Measurements from ENCODE around the gene USP17L17. TPM values are rescaled to one million over a fixed set of nuclear protein-coding genes. Genes with fewer than 3 reads are reported as not detected.
"Not testable (repeated sequence)": the region's sequence is repeated elsewhere in the genome, so short reads cannot be mapped to it uniquely, and the experiment has no call there.

USP17L17 gene
- total RNA-seq, 1 donor from 2014 or later: not detected

DNA sequence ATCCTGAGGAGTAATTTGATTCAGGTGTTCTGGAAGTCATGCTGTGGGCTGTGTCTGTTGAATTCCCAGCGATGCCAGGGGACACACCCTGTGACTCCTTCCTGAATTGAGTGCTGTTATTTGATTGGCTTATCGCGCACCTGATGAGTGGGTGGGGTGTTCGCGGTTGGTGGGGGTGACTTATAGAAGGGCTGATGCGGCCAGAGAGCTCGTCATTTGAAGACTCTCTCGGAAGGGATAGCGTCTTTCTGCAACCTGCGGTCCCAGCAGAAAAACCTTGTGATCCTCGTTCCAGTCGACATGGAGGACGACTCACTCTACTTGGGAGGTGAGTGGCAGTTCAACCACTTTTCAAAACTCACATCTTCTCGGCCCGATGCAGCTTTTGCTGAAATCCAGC is 23.6 kb downstream of the USP17L17 start, which contains the start of gene USP17L22:
Gene USP17L22 (plus strand): TSS at position 301 of the 400 bp plus-strand sequence. CDS start 0 bp downstream, at position 301.
- H3K4me3 Mint-ChIP-seq; H3K27me3 Mint-ChIP-seq (ENCODE audit: insufficient read depth); H3K27ac Mint-ChIP-seq; intact Hi-C loops (cut with micrococcal nuclease); H3K36me3 Mint-ChIP-seq (ENCODE audit: low read depth); DNase-seq (ENCODE audit: low spot score); H3K4me1 Mint-ChIP-seq (ENCODE audit: low read depth); H3K9me3 Mint-ChIP-seq: not testable (repeated sequence)

DNA sequence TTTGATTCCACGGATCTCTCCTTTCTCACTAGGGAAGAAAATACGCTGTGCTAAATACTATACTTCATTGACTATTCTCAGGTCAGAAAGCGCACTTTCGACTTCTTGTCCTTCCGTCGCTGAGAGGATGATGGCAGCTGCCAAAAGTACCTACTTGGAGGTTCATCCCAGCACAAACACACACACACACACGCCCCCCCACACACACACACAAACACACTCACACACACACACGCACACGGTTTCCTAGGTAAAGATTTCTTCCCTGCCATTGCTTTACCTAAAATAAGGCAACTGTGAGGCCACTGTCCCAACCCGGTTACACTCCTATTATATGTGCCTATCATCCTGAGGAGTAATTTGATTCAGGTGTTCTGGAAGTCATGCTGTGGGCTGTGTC is 28.0 kb downstream of the USP17L17 start:
- intact Hi-C loops (cut with micrococcal nuclease); H3K4me1 Mint-ChIP-seq (ENCODE audit: low read depth); H3K27ac Mint-ChIP-seq; H3K9me3 Mint-ChIP-seq; H3K4me3 Mint-ChIP-seq; H3K27me3 Mint-ChIP-seq (ENCODE audit: insufficient read depth); H3K36me3 Mint-ChIP-seq (ENCODE audit: low read depth): not testable (repeated sequence)
- DNase-seq (ENCODE audit: low spot score): peak; percentile 1

Other genes with a start within 250 kb of the USP17L17 start
- not detected in 2 replicates for gene FAM90A26, start 73.5 kb upstream of the USP17L17 start, total RNA-seq
- gene USP17L10, start 33.2 kb upstream of the USP17L17 start, total RNA-seq: not detected in 2 replicates
- not detected in 2 replicates for gene USP17L11, start 28.5 kb upstream of the USP17L17 start, total RNA-seq
- not detected in 2 replicates for gene USP17L12, start 23.7 kb upstream of the USP17L17 start, total RNA-seq
- gene USP17L13, start 19.0 kb upstream of the USP17L17 start, total RNA-seq: not detected in 2 replicates
- not detected in 2 replicates for gene USP17L15, start 9.5 kb upstream of the USP17L17 start, total RNA-seq
- gene USP17L18, start 4.8 kb downstream of the USP17L17 start, total RNA-seq: not detected in 2 replicates
- not detected in 2 replicates for gene USP17L19, start 9.5 kb downstream of the USP17L17 start, total RNA-seq
- not detected in 2 replicates for gene USP17L20, start 14.2 kb downstream of the USP17L17 start, total RNA-seq
- not detected in 2 replicates for gene USP17L21, start 19.0 kb downstream of the USP17L17 start, total RNA-seq
- not detected in 2 replicates for gene USP17L22, start 23.7 kb downstream of the USP17L17 start, total RNA-seq
- not detected in 2 replicates for gene USP17L24, start 81.3 kb downstream of the USP17L17 start, total RNA-seq
- not detected in 2 replicates for gene USP17L25, start 86.0 kb downstream of the USP17L17 start, total RNA-seq
- not detected in 2 replicates for gene USP17L26, start 90.8 kb downstream of the USP17L17 start, total RNA-seq
- gene USP17L5, start 95.5 kb downstream of the USP17L17 start, total RNA-seq: not detected in 2 replicates
- not detected in 2 replicates for gene USP17L27, start 100.3 kb downstream of the USP17L17 start, total RNA-seq
- not detected in 2 replicates for gene USP17L28, start 105.0 kb downstream of the USP17L17 start, total RNA-seq
- not detected in 2 replicates for gene USP17L29, start 109.8 kb downstream of the USP17L17 start, total RNA-seq
- not detected in 2 replicates for gene USP17L30, start 119.2 kb downstream of the USP17L17 start, total RNA-seq
- not detected in 2 replicates for gene DEFB131A, start 200.5 kb downstream of the USP17L17 start, total RNA-seq

Measured in activated T-helper 1 cell treated with anti-CD3 and anti-CD28 coated beads, Interleukin-12 subunit alpha, Interleukin-12 subunit beta, Interleukin-2, Interleukin-4 antibody, amounts not matched to agents 30 ng/mL and 10 ng/mL and 1 ng/mL, durations not matched to agents 14 hours and 24 hours and 36 hours (primary cell).